ENCODE data around the gene SYNJ1. TPM values are rescaled to one million over a fixed set of nuclear protein-coding genes. Genes with fewer than 3 reads are reported as not detected.

SYNJ1 gene
- total and polyA plus RNA-seq, 10 of the 15 experiments (the other 5 are each of a cell fraction or from before 2014, with no cell fraction given) = 1.2 to 7.0 (median 3.5) TPM

DNA sequence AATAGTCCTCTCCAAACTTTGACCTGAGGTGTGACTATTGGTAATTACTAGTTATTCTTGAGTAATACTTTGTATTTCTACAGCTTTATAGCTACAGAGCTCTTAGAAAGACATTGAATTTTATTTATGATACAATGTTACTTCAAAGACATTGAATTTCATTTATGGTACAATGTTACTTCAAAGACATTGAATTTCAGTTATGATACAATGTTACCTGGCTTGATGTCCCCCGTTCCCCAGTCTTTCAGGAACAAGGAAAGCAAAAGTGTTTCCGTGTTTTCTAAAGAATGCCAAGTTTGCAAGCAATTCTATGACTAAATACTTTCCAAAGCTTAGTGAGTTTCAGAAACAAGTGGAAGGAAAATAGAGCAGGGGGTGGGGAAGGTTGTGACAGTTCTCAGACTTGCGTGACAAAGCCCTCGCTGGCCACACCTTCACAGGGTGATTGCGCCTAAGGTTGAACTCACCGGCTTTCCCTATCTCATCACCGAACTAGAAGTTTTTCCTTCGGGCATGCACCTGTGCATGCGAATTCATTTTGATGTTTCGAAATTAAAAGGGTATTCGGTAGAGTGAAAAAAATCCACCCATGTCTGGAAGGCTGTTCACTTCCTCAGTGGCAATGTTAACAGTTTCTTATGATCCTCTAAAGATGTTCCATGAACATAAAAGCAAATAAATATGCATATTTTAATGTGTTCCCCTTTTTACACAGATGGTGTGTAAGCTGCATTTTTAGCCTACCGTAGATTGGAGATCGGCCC, 44.7 kb upstream of the SYNJ1 start (continued):
- TF ChIP-seq, protein P1, sequence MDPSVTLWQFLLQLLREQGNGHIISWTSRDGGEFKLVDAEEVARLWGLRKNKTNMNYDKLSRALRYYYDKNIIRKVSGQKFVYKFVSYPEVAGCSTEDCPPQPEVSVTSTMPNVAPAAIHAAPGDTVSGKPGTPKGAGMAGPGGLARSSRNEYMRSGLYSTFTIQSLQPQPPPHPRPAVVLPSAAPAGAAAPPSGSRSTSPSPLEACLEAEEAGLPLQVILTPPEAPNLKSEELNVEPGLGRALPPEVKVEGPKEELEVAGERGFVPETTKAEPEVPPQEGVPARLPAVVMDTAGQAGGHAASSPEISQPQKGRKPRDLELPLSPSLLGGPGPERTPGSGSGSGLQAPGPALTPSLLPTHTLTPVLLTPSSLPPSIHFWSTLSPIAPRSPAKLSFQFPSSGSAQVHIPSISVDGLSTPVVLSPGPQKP (IDR thresholded peaks at IDR 0.05; ENCODE audit: low read depth, low read length) = no peak
- TF ChIP-seq POLR2AphosphoS5 (IDR thresholded peaks at IDR 0.05; ENCODE audit: low read length) (no peak), FOXK2 (IDR thresholded peaks at IDR 0.05) (no peak), CBX5 (IDR thresholded peaks at IDR 0.05; ENCODE audit: low read depth) (no peak), GATAD2B (conservative IDR thresholded peaks at IDR 0.05; ENCODE audit: low read depth) (no peak), MYC (IDR thresholded peaks at IDR 0.05; ENCODE audit: insufficient read depth, insufficient read length, insufficient replicate concordance, low read length, severe bottlenecking) (no peak), TBL1XR1 (IDR thresholded peaks at IDR 0.05; ENCODE audit: low read depth, low read length) (0 out of 2 replicates have a peak, but pooled peaks have one; percentile 18), DPF2 (IDR thresholded peaks at IDR 0.05) (no peak), SRF (IDR thresholded peaks at IDR 0.05; ENCODE audit: low read depth in 2 of 2, low read length in 2 of 2) (no peak), PAX8 (IDR thresholded peaks at IDR 0.05) (0 out of 2 replicates have a peak, but pooled peaks have one; percentile 63), NFXL1 (IDR thresholded peaks at IDR 0.05; ENCODE audit: borderline replicate concordance) (no peak), FOXM1 (IDR thresholded peaks at IDR 0.05; ENCODE audit: low read depth, low read length) (no peak), ZNF24 (IDR thresholded peaks at IDR 0.05) (no peak), KDM1A (IDR thresholded peaks at IDR 0.05; ENCODE audit: borderline replicate concordance) (no peak), RAD51 (IDR thresholded peaks at IDR 0.05) (no peak)
- TF ChIP-seq, protein P2, sequence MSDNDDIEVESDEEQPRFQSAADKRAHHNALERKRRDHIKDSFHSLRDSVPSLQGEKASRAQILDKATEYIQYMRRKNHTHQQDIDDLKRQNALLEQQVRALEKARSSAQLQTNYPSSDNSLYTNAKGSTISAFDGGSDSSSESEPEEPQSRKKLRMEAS (IDR thresholded peaks at IDR 0.05; ENCODE audit: low read depth, low read length) = 0 out of 2 replicates have a peak, but pooled peaks have one; percentile 25
- TF ChIP-seq, protein P3, sequence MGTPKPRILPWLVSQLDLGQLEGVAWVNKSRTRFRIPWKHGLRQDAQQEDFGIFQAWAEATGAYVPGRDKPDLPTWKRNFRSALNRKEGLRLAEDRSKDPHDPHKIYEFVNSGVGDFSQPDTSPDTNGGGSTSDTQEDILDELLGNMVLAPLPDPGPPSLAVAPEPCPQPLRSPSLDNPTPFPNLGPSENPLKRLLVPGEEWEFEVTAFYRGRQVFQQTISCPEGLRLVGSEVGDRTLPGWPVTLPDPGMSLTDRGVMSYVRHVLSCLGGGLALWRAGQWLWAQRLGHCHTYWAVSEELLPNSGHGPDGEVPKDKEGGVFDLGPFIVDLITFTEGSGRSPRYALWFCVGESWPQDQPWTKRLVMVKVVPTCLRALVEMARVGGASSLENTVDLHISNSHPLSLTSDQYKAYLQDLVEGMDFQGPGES (IDR thresholded peaks at IDR 0.05) = no peak
- TF ChIP-seq, protein P4, sequence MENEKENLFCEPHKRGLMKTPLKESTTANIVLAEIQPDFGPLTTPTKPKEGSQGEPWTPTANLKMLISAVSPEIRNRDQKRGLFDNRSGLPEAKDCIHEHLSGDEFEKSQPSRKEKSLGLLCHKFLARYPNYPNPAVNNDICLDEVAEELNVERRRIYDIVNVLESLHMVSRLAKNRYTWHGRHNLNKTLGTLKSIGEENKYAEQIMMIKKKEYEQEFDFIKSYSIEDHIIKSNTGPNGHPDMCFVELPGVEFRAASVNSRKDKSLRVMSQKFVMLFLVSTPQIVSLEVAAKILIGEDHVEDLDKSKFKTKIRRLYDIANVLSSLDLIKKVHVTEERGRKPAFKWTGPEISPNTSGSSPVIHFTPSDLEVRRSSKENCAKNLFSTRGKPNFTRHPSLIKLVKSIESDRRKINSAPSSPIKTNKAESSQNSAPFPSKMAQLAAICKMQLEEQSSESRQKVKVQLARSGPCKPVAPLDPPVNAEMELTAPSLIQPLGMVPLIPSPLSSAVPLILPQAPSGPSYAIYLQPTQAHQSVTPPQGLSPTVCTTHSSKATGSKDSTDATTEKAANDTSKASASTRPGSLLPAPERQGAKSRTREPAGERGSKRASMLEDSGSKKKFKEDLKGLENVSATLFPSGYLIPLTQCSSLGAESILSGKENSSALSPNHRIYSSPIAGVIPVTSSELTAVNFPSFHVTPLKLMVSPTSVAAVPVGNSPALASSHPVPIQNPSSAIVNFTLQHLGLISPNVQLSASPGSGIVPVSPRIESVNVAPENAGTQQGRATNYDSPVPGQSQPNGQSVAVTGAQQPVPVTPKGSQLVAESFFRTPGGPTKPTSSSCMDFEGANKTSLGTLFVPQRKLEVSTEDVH (IDR thresholded peaks at IDR 0.05; ENCODE audit: low read depth, partially characterized antibody) = peak; percentile 18
- TF ChIP-seq, protein P5, sequence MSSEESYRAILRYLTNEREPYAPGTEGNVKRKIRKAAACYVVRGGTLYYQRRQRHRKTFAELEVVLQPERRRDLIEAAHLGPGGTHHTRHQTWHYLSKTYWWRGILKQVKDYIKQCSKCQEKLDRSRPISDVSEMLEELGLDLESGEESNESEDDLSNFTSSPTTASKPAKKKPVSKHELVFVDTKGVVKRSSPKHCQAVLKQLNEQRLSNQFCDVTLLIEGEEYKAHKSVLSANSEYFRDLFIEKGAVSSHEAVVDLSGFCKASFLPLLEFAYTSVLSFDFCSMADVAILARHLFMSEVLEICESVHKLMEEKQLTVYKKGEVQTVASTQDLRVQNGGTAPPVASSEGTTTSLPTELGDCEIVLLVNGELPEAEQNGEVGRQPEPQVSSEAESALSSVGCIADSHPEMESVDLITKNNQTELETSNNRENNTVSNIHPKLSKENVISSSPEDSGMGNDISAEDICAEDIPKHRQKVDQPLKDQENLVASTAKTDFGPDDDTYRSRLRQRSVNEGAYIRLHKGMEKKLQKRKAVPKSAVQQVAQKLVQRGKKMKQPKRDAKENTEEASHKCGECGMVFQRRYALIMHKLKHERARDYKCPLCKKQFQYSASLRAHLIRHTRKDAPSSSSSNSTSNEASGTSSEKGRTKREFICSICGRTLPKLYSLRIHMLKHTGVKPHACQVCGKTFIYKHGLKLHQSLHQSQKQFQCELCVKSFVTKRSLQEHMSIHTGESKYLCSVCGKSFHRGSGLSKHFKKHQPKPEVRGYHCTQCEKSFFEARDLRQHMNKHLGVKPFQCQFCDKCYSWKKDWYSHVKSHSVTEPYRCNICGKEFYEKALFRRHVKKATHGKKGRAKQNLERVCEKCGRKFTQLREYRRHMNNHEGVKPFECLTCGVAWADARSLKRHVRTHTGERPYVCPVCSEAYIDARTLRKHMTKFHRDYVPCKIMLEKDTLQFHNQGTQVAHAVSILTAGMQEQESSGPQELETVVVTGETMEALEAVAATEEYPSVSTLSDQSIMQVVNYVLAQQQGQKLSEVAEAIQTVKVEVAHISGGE (CRISPR knock-in tag; IDR thresholded peaks at IDR 0.05) = no peak
- TF ChIP-seq, protein P6, sequence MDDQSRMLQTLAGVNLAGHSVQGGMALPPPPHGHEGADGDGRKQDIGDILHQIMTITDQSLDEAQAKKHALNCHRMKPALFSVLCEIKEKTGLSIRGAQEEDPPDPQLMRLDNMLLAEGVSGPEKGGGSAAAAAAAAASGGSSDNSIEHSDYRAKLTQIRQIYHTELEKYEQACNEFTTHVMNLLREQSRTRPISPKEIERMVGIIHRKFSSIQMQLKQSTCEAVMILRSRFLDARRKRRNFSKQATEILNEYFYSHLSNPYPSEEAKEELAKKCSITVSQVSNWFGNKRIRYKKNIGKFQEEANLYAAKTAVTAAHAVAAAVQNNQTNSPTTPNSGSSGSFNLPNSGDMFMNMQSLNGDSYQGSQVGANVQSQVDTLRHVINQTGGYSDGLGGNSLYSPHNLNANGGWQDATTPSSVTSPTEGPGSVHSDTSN (IDR thresholded peaks at IDR 0.05; ENCODE audit: insufficient replicate concordance, low read depth, low read length) = peak; percentile 13
